GM10847 (cell line): ENCODE data around the gene HOXD4.

Source experiments
- POLR2A ChIP-seq: IDR thresholded peaks from 2 replicates; pipeline ENCODE4 v1.6.1; 2011; ENCODE audit not compliant: insufficient read length; ENCODE audit errors: extremely low read depth

The HOXD4 gene

GRCh38 chr2:176188774-176189680 lies 37.7 kb downstream of the HOXD4 start:
- TF ChIP-seq POLR2A: no peak

- TF ChIP-seq POLR2A: no peak
These were observed 38.6 kb downstream of the HOXD4 start for GRCh38 chr2:176189681-176190641.

- no peak for TF ChIP-seq POLR2A
These were observed 41.0 kb downstream of the HOXD4 start for GRCh38 chr2:176192351-176192750.

GRCh38 chr2:176193048-176193447 lies 41.7 kb downstream of the HOXD4 start:
- TF ChIP-seq POLR2A: no peak

- TF ChIP-seq POLR2A: no peak
These were observed 48.6 kb downstream of the HOXD4 start for GRCh38 chr2:176199902-176200301.

- no peak for TF ChIP-seq POLR2A
These were observed 49.6 kb downstream of the HOXD4 start for GRCh38 chr2:176200971-176201370.

GRCh38 chr2:176202491-176202890 lies 51.1 kb downstream of the HOXD4 start:
- TF ChIP-seq POLR2A: no peak
